Mononuclear cell (primary cell): ENCODE data around the gene LRRC43. TPM values are rescaled to one million over a fixed set of nuclear protein-coding genes. Genes with fewer than 3 reads are reported as not detected.
"Not testable (repeated sequence)": the region's sequence is repeated elsewhere in the genome, so short reads cannot be mapped to it uniquely, and the experiment has no call there.

Source experiments
- H3K27me3 ChIP-seq: 2 replicates; pipeline ENCODE4 v1.6.0; 2011; ENCODE audit warnings: low read length, control low read depth; ENCODE audit not compliant: insufficient read depth
- H3K4me1 ChIP-seq: 2 replicates; pipeline ENCODE4 v1.5.1; 2011; ENCODE audit warnings: mild to moderate bottlenecking, low read length, control low read depth; ENCODE audit not compliant: insufficient read depth
- H3K4me3 ChIP-seq: 2 replicates; pipeline ENCODE4 v1.5.1; 2011; ENCODE audit warnings: mild to moderate bottlenecking, low read length, moderate library complexity
- H3K9me3 ChIP-seq: 2 replicates; pipeline ENCODE4 v1.5.1; 2011; ENCODE audit warnings: low read depth, mild to moderate bottlenecking, control low read depth, low read length
- total RNA-seq: library from RNA; depleted of rRNA; stranded (reverse); fragments of >200 nt; gene quantifications from one replicate; pipeline ENCODE4 v1.2.3, GENCODE V29; 2012

LRRC43 gene
- total RNA-seq, 1 donor, result 0.52 TPM

GRCh38 chr12:122197612-122197966 is 14.7 kb downstream of the LRRC43 start:
- Histone ChIP-seq H3K27me3 (peaks cover 15% of the 10 kb centered on the region), H3K4me3 (no peak overlapping the region), H3K4me1 (peaks cover under 1% of the 10 kb centered on the region), H3K9me3 (no peaks in the 10 kb centered on the region)

- Histone ChIP-seq H3K4me3 (no peak overlapping the region), H3K4me1 (peaks cover 17% of the 10 kb centered on the region), H3K27me3 (peaks cover 25% of the 10 kb centered on the region), H3K9me3 (no peaks in the 10 kb centered on the region)
Measured at GRCh38 chr12:122199484-122200355, 16.8 kb downstream of the LRRC43 start.

- Histone ChIP-seq H3K27me3 (peaks cover 35% of the 10 kb centered on the region), H3K4me3 (no peak overlapping the region), H3K4me1 (peaks cover 24% of the 10 kb centered on the region), H3K9me3 (no peaks in the 10 kb centered on the region)
Measured at GRCh38 chr12:122200541-122201175, 17.7 kb downstream of the LRRC43 start.

- Histone ChIP-seq H3K27me3 (peaks cover 36% of the 10 kb centered on the region), H3K4me1 (peaks cover 25% of the 10 kb centered on the region), H3K4me3 (no peak overlapping the region), H3K9me3 (no peaks in the 10 kb centered on the region)
Measured at GRCh38 chr12:122201381-122201780, 18.5 kb downstream of the LRRC43 start.

- Histone ChIP-seq H3K27me3 (peaks cover 36% of the 10 kb centered on the region), H3K9me3 (no peaks in the 10 kb centered on the region), H3K4me3 (no peak overlapping the region), H3K4me1 (peaks cover 25% of the 10 kb centered on the region)
Measured at GRCh38 chr12:122202017-122202416, 19.1 kb downstream of the LRRC43 start.

GRCh38 chr12:122202811-122203210 is 19.9 kb downstream of the LRRC43 start:
- H3K9me3 ChIP-seq, result not testable (repeated sequence)
- H3K4me3 ChIP-seq, result peak overlapping the region; percentile 35
- H3K27me3 ChIP-seq, result peaks cover 36% of the 10 kb centered on the region
- H3K4me1 ChIP-seq, result peaks cover 25% of the 10 kb centered on the region

- peak within 1 kb of the TSS; percentile 35 for H3K4me3 ChIP-seq
- no peaks in the 10 kb centered on the region for H3K9me3 ChIP-seq
- peaks cover 25% of the 10 kb centered on the region for H3K4me1 ChIP-seq
- H3K27me3 ChIP-seq, result peaks cover 36% of the 10 kb centered on the region
Measured at GRCh38 chr12:122203301-122204166, 20.6 kb downstream of the LRRC43 start, which contains the start of gene B3GNT4. B3GNT4 (plus strand) TSS chr12:122203709; CDS start chr12:122204619, 910 bp downstream.

- H3K27me3 ChIP-seq, result peaks cover 36% of the 10 kb centered on the region
- no peaks in the 10 kb centered on the region for H3K9me3 ChIP-seq
- peak overlapping the region; percentile 20 for H3K4me3 ChIP-seq
- H3K4me1 ChIP-seq, result peaks cover 25% of the 10 kb centered on the region
Measured at GRCh38 chr12:122204167-122205052, 21.5 kb downstream of the LRRC43 start.

GRCh38 chr12:122205053-122205925 is 22.4 kb downstream of the LRRC43 start:
- Histone ChIP-seq H3K4me3 (no peak overlapping the region), H3K4me1 (peaks cover 25% of the 10 kb centered on the region), H3K27me3 (peaks cover 36% of the 10 kb centered on the region), H3K9me3 (no peaks in the 10 kb centered on the region)

- Histone ChIP-seq H3K4me1 (peaks cover 25% of the 10 kb centered on the region), H3K27me3 (peaks cover 33% of the 10 kb centered on the region), H3K9me3 (no peaks in the 10 kb centered on the region), H3K4me3 (no peak overlapping the region)
Measured at GRCh38 chr12:122206111-122206881, 23.4 kb downstream of the LRRC43 start.

- Histone ChIP-seq H3K27me3 (peaks cover 27% of the 10 kb centered on the region), H3K4me3 (no peak overlapping the region)
Measured at GRCh38 chr12:122206976-122207375, 24.1 kb downstream of the LRRC43 start.

GRCh38 chr12:122207391-122207790 is 24.5 kb downstream of the LRRC43 start:
- Histone ChIP-seq H3K4me1 (peaks cover 25% of the 10 kb centered on the region), H3K4me3 (no peak overlapping the region), H3K27me3 (peaks cover 23% of the 10 kb centered on the region), H3K9me3 (no peaks in the 10 kb centered on the region)

More at GRCh38 chr12:122206976-122207375, 24.1 kb downstream of the LRRC43 start:
- H3K4me1 ChIP-seq, result peaks cover 25% of the 10 kb centered on the region
- H3K9me3 ChIP-seq, result no peaks in the 10 kb centered on the region
